A549 (cell line): ENCODE data around the gene CARD9. TPM values are rescaled to one million over a fixed set of nuclear protein-coding genes. Genes with fewer than 3 reads are reported as not detected.
A peak's percentile ranks its signal among the peaks of the same experiment; 100 is the strongest.

Source experiments
- ATAC-seq, 2 experiments: fragments of 200-7000 bp in 1 of 2; fragments of >200 bp in 1 of 2; cut with Nextera tagmentation in 1 of 2; cut with Tn5 transposase in 1 of 2; 3 replicates each; pipeline versions ENCODE4 v1.8.0 to v1.9.1; 2018 to 2020; ENCODE audit warnings: mild to moderate bottlenecking in 1 of 2, moderate library complexity in 1 of 2
- CTCF ChIA-PET: fragments of 300-600 bp; sonication (Branson Sonifier 250); formaldehyde crosslinking; extraction: SDS; loops from one replicate; lab custom pipeline; 2021; ENCODE audit warnings: antibody characterized with exemption, inconsistent platforms; lab: Yijun Ruan, JAX
- POLR2A ChIA-PET: fragments of 350-600 bp; formaldehyde crosslinking; extraction: SDS; loops from one replicate; lab custom pipeline; 2021; ENCODE audit warnings: antibody characterized with exemption, inconsistent platforms; lab: Yijun Ruan, JAX
- DNase-seq, 2 experiments: peaks; one replicate each; pipeline versions ENCODE4 v3.0.0 to v3.0.0-alpha.2; 2011 to 2016; ENCODE audit warnings: low read depth in 1 of 2, low spot score in 1 of 2
- FAIRE-seq: peaks from 2 replicates; lab custom pipeline; 2011; peaks lifted over from hg19 to GRCh38; lab: Jason Lieb, UNC
- H3K27ac ChIP-seq, 2 experiments: fragments of >200 bp; sonication (Bioruptor Twin); formaldehyde crosslinking; 3 replicates each; pipeline ENCODE4 v1.5.1; 2016 to 2017
- H3K4me1 ChIP-seq: fragments of >200 bp; sonication (Bioruptor Twin); formaldehyde crosslinking; 3 replicates; pipeline ENCODE4 v1.6.1; 2016
- H3K4me2 ChIP-seq: fragments of >200 bp; sonication (Bioruptor Twin); formaldehyde crosslinking; 3 replicates; pipeline ENCODE4 v1.6.1; 2016
- H3K4me3 ChIP-seq: fragments of >200 bp; sonication (Bioruptor Twin); formaldehyde crosslinking; 3 replicates; pipeline ENCODE4 v1.5.1; 2016
- H3K9me3 ChIP-seq: fragments of >200 bp; sonication (Bioruptor Twin); formaldehyde crosslinking; 3 replicates; pipeline ENCODE4 v1.6.1; 2016
- BCL3 ChIP-seq: fragments of >200 bp; sonication (Bioruptor Twin); formaldehyde crosslinking; IDR thresholded peaks from 3 replicates; pipeline ENCODE4 v1.6.1; 2016
- CEBPB ChIP-seq, 2 experiments: fragments of >200 bp in 1 of 2; sonication (Bioruptor Twin) in 1 of 2; formaldehyde crosslinking in 1 of 2; IDR thresholded peaks; 2 replicates each; pipeline ENCODE4 v1.6.1; 2012 to 2016
- CHD4 ChIP-seq: fragments of 200-600 bp; sonication (generic); IDR thresholded peaks from 2 replicates; pipeline ENCODE4 v1.6.1; 2016; ENCODE audit warnings: antibody characterized with exemption, mild to moderate bottlenecking, borderline replicate concordance
- CTCF ChIP-seq: fragments of >200 bp; sonication (Bioruptor Twin); formaldehyde crosslinking; IDR thresholded peaks from 3 replicates; pipeline ENCODE4 v1.5.1; 2016
- EHF ChIP-seq: fragments of 250-450 bp; sonication (Bioruptor Pico); IDR thresholded peaks from 2 replicates; pipeline ENCODE4 v1.5.0; 2020; ENCODE audit warnings: mild to moderate bottlenecking
- ESRRA ChIP-seq: fragments of 150-350 bp; IDR thresholded peaks from 2 replicates; pipeline ENCODE4 v1.6.1; 2014; ENCODE audit warnings: mild to moderate bottlenecking, low read length, borderline replicate concordance
- FOSB ChIP-seq: fragments of 250-450 bp; sonication (Bioruptor Pico); IDR thresholded peaks from 2 replicates; pipeline ENCODE4 v1.5.0; 2020; ENCODE audit warnings: mild to moderate bottlenecking, moderate library complexity
- HEYL ChIP-seq: fragments of 250-450 bp; sonication (Bioruptor Pico); IDR thresholded peaks from 2 replicates; pipeline ENCODE4 v1.8.0; 2021; ENCODE audit warnings: mild to moderate bottlenecking, moderate library complexity
- HMGXB4 ChIP-seq: fragments of 250-450 bp; sonication (Bioruptor Pico); IDR thresholded peaks from 2 replicates; pipeline ENCODE4 v1.5.0; 2021; ENCODE audit warnings: mild to moderate bottlenecking, moderate library complexity, borderline replicate concordance
- HOXA7 ChIP-seq: fragments of 250-450 bp; sonication (Bioruptor Pico); IDR thresholded peaks from 2 replicates; pipeline ENCODE4 v1.5.0; 2020; ENCODE audit warnings: mild to moderate bottlenecking, moderate library complexity
- HOXB5 ChIP-seq: fragments of 250-450 bp; sonication (Bioruptor Pico); IDR thresholded peaks from 2 replicates; pipeline ENCODE4 v1.5.0; 2020; ENCODE audit warnings: mild to moderate bottlenecking, moderate library complexity
- JUNB ChIP-seq: fragments of >200 bp; sonication (Bioruptor Twin); formaldehyde crosslinking; IDR thresholded peaks from 2 replicates; pipeline ENCODE4 v1.6.1; 2016
- KDM1A ChIP-seq: fragments of 200-600 bp; sonication (generic); IDR thresholded peaks from 2 replicates; pipeline ENCODE4 v1.6.1; 2016; ENCODE audit warnings: low read depth, mild to moderate bottlenecking
- MAX ChIP-seq: IDR thresholded peaks from 2 replicates; pipeline ENCODE4 v1.6.1; 2012
- NR3C1 ChIP-seq: fragments of >200 bp; sonication (Bioruptor Twin); formaldehyde crosslinking; IDR thresholded peaks from 3 replicates; pipeline ENCODE4 v1.6.1; 2017
- RARB ChIP-seq: fragments of 250-450 bp; sonication (Bioruptor Pico); IDR thresholded peaks from 2 replicates; pipeline ENCODE4 v1.8.0; 2021; ENCODE audit warnings: mild to moderate bottlenecking, moderate library complexity
- RCOR1 ChIP-seq: fragments of 150-350 bp; IDR thresholded peaks from 2 replicates; pipeline ENCODE4 v1.6.1; 2014; ENCODE audit warnings: antibody characterized with exemption, low read length, low read depth
- SMC3 ChIP-seq: fragments of >200 bp; sonication (Bioruptor Twin); formaldehyde crosslinking; IDR thresholded peaks from 3 replicates; pipeline ENCODE4 v1.6.1; 2018; ENCODE audit warnings: inconsistent platforms
- ZC3H11A ChIP-seq: fragments of 450-650 bp; IDR thresholded peaks from 2 replicates; pipeline ENCODE4 v1.6.1; 2014; ENCODE audit warnings: antibody characterized with exemption, mild to moderate bottlenecking
- ZFP36 ChIP-seq: fragments of 450-650 bp; IDR thresholded peaks from 2 replicates; pipeline ENCODE4 v1.6.1; 2014; ENCODE audit warnings: borderline replicate concordance; ENCODE audit not compliant: partially characterized antibody
- WGBS: methylation state at CpG from one replicate; pipeline ENCODE4 v1.1.6; 2017; ENCODE audit errors: missing lambda C conversion rate; 5-methylcytosine and 5-hydroxymethylcytosine counted together
- polyA plus RNA-seq, 4 experiments: library from polyadenylated mRNA; depleted of rRNA in 3 of 4; stranded (reverse); fragments of >200 nt; fragmentation: RNase III in 1 of 4; extraction: RNeasy Plus Mini Kit Qiagen cat#74134 plus additional on column Dnase treatment in 1 of 4; gene quantifications; 2 replicates in 3 of 4; 3 replicates in 1 of 4; pipeline ENCODE4 v1.2.3, GENCODE V29; 2011 to 2017

CARD9 gene
- polyA plus RNA-seq, 2 of the 4 experiments (the other 2 are of a cell fraction) = 0.21 to 0.94 TPM

GRCh38 chr9:136326061-136326760 is 47.3 kb downstream of the CARD9 start:
- 73% methylated on average over 15 of the region's 28 CpGs for whole genome bisulfite sequencing
- Histone ChIP-seq H3K4me2 (peak overlapping the region; percentile 82; the same call in 2 of the 3 replicates), H3K9me3 (no peaks in the 10 kb centered on the region), H3K4me3 (no peak overlapping the region)
- no peak for DNase-seq
- TF ChIP-seq EHF = no peak
- no peak for TF ChIP-seq FOSB (CRISPR knock-in tag)
- no peak for TF ChIP-seq SMC3
- no peak for TF ChIP-seq JUNB
- no peak for TF ChIP-seq RCOR1
- no peak for TF ChIP-seq HEYL (CRISPR knock-in tag)
- no peak for TF ChIP-seq BCL3
- no peak for TF ChIP-seq KDM1A
- TF ChIP-seq RARB (CRISPR knock-in tag) = no peak
- no peak for TF ChIP-seq CHD4
- TF ChIP-seq HOXB5 (CRISPR knock-in tag) = no peak
- no peak for TF ChIP-seq MAX
- no peak for TF ChIP-seq CTCF
- TF ChIP-seq ZC3H11A = no peak
- no peak for TF ChIP-seq CEBPB (IDR thresholded peaks at IDR 0.05)
- no peak for TF ChIP-seq HOXA7
- TF ChIP-seq, all 56 proteins: peak for 0
- peak overlapping the region in 1 of 2 experiments; percentile 89; a peak in 4 of 6 replicates for H3K27ac ChIP-seq
- peaks cover 18% of the 10 kb centered on the region for H3K4me1 ChIP-seq
- ATAC-seq = no peak
- ChIA-PET POLR2A (no interaction called here), CTCF (interaction anchor here (0.7 to 6.3 kb wide), 7 partner anchors 11 to 100 kb away, joined by 3 to 31 read pairs (median 4); partner anchors contain the start of gene DNLZ)
- FAIRE-seq = no peak

- 84% methylated on average over 11 of the region's 13 CpGs for WGBS
- DNase-seq (no peak), FAIRE-seq (no peak), ATAC-seq (no peak)
- ChIA-PET CTCF (interaction anchor here (0.7 to 6.3 kb wide), 5 partner anchors 13 to 99 kb away, joined by 3 to 31 read pairs (median 4); no protein-coding TSS in a partner anchor), POLR2A (no interaction called here)
- TF ChIP-seq ESRRA = no peak
- TF ChIP-seq NR3C1 = no peak
- TF ChIP-seq ZFP36 = peak; percentile 41
- no peak for TF ChIP-seq HEYL (CRISPR knock-in tag)
- TF ChIP-seq HMGXB4 (CRISPR knock-in tag) = no peak
- Histone ChIP-seq H3K4me1 (peaks cover 18% of the 10 kb centered on the region), H3K4me3 (no peak overlapping the region), H3K9me3 (no peaks in the 10 kb centered on the region), H3K27ac (no peak overlapping the region), H3K4me2 (no peak overlapping the region)
Observed at GRCh38 chr9:136325358-136325757, 48.1 kb downstream of the CARD9 start.
